Hippocampal formation (tissue), 2 donors: ENCODE data around the gene CLPSL2.

Source experiments
- DNase-seq, 2 donors: peaks; one replicate each; lab custom pipeline; 2025; lab: John Stamatoyannopoulos, UW

Gene CLPSL2

DNA sequence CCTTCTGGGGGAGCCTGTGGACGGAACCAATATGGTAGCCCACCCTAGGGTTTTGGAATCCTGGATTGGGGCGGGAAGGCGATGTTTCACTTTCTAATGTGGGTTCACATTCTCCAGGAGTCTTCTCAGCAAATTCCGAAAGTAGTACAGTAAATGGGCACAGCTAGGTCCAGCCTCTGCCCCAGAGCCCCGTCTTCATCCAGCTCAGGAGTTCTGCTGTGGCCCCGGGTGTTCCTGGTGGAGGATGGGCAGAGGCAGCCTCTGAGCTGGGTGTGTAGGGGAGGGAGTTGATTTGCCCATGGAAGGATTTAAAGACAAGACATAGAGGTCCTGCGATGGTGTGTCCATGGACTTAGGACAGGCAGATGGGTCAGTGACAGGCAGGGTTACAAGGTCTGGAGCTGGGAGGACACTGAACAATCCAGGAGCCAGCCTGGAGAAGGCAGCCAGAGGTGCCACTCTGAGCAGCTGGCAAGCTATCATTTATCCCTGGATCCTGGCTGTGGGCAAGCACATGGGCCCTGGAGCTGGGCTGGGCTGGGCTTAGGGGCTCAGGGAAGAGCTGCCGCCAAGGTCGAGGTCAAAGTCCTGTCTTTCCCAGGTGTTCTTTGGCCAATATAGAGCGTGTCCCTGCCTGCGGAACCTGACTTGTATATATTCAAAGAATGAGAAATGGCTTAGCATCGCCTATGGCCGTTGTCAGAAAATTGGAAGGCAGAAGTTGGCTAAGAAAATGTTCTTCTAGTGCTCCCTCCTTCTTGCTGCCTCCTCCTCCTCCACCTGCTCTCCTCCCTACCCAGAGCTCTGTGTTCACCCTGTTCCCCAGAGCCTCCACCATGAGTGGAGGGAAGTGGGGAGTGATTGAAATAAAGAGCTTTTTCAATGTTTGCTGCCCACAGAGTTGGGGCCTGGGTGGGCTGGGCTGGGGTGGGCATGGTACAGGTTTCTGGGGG, 11.1 kb downstream of the CLPSL2 start:
- DNase-seq = no peak

DNA sequence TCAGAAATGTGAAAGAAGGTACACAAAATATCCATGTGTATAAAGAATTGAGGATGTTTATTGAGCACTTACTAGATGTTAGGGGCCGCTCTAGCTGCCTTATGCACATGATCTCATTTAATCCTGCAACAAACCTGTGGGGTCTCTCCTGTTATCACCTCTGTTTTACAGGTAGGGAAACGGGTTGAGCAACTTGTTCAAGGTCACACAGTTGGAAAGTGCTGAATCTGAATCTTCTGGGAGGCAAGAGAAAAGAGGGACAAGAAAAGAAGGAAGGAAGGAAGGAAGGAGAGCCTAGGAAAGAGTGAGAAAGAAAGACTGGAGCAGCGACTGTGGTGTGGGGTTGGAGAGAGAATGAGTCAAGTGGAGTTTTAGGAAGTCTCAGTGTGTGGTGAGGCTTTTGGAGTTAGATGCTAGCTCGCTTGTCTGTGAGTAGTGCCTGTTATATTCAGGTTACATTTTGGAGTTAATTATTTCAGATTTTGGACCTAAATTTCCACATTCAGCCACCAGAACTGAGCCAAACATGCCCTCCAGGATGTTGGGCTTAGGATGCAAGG, 12.1 kb downstream of the CLPSL2 start:
- no peak for DNase-seq

DNA sequence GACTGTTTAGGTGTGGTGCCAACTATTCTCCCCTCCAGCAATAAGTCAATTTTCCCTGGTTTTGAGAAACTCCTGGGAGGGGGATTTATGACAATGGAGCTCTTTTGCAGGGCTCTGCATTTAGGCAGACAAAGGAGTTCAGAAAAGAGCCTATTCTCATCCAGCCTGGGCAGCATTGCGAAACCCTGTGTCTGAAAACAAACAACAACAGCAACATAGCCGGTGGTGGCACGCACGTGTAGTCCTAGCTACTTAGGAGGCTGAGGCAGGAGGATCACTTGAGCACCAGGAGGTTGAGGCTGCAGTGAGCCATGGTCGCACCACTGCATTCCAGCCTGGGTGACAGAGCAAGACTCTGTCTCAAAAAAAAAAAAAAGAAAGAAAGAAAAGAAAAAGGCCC, 14.3 kb downstream of the CLPSL2 start:
- no peak for DNase-seq

DNA sequence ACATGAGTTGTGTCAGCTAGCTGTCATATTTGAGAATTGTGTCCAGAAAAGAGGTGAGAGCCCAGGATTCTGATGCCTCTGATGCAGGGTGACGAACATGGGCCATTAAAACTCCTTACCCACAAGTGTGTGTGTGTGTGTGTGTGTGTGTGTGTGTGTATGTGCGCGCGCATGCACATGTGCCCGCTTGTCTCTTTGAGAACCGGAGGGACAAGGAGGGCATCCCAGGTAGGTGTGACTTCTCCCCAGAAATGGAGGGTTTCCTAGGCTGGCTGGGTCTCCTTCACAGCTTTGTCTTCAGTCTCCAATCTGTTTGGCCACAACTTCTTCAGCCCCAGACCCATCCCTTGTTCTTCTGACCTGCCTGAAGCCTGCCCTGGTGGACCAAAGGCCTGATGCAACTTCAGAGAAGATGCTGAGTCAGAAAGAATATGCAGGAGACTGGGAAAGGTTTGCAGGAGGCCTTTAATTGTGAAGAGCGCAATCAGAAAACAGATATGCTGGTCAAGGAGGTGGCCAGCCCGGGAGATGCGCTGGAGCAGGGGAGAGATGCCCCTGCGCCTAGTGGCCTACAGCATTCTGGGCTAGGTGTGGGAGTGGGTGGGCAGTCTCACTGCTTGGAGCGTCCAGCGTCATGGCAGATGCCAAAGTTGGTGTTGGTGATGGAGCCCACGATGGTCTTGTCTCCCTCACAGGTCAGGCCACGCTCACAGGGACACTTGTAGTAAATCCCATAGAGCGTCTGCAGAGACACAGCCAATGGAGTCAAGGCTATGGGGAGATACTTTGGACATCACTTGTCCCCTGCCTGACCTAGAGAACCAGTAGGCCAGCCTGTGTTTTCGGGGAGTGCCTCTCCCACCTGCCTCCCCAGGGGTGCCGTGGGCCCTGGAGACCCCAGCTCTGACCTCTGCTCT, 18.4 kb downstream of the CLPSL2 start:
- no peak for DNase-seq

DNA sequence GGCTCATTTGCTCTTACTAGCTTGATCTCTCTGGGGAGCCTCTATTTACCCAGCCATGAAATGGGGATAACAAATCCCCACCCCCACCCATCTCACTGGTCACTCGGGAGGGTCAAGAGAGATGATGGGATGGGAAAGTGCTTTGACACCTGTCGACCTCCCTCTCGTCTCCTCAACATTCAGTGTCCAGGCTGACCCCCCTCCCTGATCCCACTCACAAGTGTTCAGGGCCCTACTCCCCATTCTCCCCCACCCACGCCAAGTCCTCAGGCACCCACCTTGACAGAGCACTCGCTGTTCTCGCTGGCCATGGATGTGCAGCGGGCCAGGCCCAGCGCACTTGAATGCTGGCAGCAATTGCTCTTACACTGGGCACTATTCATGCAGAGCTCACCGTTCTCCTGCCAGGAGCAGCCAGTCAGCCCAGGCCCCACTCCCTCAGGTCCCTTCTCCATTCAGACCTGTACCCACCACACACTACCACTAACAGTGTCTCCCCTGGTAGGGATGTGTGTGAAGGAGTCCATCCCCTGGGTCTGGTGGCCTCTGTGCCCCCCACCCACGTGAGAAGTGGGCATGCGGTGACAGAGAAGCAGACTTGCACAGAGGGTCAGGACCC, 19.2 kb downstream of the CLPSL2 start:
- no peak for DNase-seq

DNA sequence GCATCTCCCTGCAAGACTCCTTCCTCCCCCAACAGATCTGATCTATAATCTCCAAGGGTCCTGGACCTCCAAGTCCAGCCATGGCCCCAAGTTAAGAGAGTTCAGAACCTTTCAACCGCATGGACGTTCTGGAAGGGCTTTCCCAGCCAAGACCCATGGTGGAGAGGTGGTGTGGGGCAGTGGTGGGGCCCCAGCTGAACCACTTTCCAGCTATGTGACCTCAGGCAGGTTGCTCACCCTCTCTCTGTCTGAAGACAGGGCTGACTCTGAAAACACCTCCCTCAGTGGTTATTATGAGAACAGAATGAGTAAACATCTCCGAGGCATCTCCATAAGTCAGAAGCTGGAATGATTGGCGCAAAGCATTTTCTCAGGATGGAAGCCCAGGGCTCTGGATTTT, 19.8 kb downstream of the CLPSL2 start:
- no peak for DNase-seq

DNA sequence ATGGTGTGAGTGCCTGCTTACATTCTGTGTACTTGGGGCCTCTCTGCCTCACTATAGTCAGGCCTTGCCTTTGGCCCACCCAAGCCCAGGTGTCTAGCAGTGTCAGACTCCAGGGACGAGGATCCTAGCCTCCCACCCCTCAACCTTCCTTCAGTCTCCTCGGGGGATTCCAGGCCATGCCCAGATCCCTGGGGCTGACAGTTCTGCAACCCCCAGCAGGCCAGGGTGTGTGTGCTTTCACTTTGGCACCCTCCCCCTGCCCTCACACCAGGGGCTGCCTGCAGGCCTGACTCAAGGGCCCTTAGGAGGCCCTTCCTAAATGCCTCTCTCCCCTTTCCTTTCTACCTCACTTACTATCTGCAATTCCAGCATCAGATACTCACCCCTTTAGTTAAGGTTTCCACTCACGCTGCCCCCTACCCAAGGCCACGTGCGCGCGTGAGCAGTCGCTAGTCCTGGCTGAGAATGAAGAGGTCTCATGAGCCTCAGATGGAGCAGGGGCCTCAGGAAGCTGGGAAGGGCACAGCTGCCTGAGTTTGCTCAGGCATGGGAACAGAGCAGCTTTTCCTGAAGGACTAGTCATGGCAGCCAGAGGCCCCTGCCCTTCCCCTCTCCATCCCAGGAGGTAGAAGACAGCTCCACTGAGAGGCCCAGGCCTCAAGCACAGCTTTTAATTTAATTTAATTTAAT, 21.6 kb downstream of the CLPSL2 start:
- no peak for DNase-seq

DNA sequence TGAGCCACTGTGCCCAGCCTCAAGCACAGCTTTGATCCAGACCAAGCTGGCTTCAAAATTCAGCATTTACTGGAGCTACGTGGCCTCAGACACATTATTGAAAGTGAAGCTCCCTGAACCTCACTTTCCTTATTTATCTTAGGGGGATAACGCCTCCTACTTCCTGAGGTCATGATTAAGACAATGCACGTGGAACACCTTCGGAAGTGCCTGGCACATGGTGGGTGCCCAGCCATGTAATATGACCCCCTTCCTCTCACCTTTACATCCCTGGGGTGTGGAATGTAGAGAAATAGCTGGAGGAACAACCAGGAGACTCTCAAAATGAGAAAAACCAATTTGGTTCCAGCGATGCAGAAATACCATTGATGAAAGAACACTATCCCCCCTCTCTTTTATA, 22.3 kb downstream of the CLPSL2 start:
- DNase-seq = no peak

DNA sequence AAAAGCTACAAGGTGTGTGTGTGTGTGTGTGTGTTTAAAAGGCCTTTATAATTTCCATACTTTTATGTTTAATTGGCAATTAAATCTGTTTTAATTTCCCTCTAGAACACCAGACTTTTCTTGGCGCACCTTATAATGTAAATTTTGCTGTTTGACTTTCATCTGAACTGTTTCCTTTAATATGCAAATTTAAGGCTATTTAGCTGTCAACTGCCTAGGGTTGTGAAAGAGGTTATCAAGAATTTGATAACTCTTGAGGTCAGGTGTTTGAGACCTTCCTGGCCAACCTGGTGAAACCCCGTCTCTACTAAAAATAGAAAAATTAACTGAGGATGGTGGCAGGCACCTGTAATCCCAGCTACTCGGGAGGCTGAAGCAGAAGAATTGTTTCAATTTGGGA, 24.8 kb downstream of the CLPSL2 start:
- no peak for DNase-seq

DNA sequence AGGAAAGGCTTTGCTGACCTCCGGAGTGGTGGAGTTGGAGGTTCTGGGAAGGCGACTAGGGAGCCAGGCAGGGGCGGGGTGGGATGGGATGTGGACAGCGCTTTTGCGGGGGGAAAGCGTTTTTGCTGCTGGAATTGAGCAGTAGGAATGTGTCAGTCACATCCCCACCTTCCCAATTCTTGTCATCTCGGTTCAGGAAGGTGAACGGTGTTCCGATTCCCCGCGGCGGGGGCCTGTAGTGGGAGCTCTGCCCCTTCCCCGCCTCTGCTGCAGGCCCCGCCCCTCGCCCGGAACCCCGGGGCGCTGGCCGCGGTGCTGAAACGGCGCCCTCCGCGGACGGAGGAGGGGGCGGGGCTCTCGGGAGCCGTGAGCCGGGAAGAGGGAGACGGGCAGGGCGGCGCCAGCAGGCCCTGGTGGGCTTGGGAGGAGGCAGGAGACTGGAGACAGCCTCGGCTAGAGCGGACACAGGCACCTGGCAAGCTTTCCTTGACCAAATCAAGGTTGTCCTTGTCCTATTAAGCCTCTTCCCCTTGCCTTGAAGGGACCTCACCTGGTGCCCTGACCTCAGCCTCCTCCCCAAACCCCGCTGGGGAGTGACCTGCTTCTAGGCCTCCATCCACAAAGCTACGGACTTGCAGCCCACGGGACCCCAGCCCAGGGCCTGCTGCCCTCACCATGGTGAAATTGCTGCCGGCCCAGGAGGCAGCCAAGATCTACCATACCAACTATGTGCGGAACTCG, 28.8 kb downstream of the CLPSL2 start, which contains the start of gene LHFPL5:
Gene LHFPL5 (plus strand): TSS at position 357 of the 741 bp plus-strand sequence. CDS start 319 bp downstream, at position 676.
- DNase-seq = no peak

DNA sequence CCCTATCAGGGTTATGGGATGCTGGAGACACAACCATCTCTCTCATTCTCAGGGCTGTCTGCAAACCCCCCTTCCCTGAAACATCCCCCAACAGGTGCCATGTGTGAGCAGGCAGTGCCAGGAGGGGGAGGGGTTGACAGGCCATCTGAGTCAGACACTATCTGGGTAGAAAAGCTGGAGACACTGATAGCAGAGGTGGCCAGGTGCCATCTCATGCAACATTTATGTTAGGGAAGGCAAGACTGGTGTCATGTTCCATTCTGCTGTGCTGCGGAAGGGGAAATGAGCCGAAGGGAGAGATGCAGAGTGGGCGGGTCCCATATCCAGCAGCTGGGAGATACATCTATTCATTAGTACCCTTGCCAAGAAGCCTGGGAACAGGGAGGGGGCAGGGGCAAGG, 32.3 kb downstream of the CLPSL2 start:
- no peak for DNase-seq

DNA sequence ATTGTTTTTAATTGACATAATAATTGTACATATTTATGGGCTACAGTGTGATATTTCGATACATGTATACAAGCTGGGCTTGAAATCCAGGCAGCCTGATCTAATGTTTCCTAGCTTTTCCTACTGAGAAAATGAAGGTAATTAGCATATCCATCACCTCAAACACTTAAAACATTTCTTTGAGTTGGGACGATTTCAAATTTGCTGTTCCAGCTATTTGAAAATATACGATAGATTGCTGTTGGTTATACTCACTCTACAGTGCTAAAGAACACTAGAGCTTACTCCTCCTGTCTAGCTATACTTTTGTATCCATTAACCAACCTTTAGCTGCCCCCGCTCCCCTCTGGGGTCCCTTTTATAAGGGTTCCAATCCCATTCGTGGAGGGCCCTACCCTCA, 33.4 kb downstream of the CLPSL2 start:
- DNase-seq = no peak

DNA sequence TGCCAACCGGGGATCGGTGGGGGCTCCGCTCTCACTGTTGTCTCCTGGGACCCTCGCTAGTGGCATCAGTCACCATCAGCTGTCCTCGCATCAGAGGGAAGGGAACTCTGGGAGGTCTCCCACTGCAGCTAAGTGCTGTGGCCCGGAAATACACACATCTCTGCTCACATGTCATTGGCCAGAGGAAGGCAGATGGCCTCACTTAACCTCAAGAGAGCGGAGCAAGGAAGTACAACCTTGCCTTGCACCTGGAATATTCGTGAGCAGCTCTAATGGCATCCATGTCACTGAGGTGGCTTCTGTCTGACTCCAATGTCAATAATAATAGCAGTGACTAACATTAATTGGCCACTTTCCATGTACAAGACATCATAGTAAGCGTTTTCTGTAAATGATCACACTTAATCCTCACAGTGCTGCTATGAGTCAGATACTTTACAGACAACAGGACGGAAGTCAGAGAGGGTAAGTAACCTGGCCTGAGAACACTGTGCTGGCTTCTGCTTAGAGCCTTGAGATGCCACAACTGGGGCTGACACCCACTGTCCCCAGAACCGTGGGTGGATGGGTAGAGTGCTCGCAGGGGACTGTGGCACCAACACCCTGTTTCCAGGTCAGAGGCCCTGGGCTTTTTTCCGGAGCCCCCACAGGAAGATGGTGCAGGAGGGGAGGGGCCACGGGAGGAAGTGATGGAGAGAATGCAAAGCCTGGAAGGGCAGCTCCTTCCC, 34.7 kb downstream of the CLPSL2 start:
- no peak for DNase-seq

DNA sequence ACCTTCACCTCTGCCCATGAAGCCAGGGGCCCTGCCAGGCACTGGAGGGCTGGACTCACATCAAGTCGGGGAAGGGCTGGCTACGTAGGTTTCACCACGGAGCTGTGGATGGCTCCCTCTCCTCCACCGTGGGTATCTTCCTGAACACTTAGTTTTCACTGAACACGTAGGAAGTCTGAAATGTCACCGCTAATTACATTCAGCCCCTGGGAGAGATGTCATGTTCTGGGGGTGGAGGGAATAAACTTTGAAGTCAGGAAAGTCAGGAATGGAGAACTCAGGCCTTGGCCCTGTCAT, 35.2 kb downstream of the CLPSL2 start:
- no peak for DNase-seq

DNA sequence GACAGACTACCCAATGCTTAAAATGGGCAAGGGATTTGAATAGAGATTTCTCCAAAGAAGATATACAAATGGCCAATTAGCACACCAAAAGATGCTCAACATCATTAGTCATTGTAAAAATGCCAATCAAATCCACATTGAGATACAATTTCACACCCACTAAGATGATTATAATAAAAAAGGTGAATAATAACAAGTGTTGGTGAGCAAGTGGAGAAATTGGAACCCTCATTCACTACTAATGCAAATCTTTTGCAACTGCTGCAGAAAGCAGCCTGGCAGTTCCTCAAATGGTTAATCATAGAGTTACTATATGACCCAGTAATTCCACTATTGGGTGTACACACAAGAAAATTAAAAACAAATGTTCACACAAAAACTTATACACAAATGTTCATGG, 41.1 kb downstream of the CLPSL2 start:
- DNase-seq = no peak

DNA sequence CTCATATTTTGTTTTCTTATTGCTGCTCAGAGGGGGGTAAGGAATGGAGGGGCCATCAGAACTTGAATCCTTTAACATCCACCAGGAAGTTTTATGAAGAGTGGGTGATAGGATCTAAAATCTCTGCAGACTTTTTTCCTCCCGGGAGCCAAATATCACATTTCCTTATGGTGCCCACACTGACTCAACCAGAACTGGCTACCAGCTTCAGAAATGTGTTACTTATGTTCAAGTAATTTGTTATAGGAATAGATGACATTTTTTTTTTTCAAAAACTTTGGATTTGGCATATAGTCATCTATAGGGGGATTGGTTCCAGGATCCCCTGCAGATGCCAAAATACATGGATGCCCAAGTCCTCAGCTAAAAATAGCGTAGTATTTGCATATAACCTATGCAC, 47.2 kb downstream of the CLPSL2 start:
- DNase-seq = no peak

DNA sequence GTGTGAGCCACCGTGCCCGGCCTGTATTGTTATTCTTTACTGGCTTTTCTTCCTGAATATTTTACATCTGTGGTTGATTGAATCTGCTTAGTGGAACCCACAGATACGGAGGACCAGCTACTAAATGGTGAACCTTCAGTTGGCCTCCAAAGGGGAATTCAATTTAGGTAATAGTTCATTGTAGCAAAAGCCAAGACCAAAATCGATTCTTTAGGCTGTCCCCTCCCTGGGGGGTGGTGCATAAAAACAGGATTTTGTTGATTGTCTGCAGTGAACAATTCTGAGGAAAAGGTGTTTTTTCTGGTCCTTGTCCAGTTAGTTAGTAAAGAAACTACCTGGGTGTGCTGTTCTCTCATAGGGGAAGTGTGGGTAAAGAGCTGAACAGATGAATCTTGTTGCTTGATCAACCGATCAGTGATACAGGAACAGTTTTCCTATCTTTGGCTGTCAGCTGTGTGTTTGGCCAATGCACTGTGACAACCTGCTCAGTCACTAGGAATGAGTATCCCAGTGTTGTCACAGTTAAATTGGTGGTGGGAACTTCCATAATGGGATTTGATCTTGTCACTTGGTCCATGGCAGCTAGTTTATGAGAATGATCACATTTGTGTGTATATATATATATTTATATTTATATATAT, 48.3 kb downstream of the CLPSL2 start:
- no peak for DNase-seq
